Endometrium (tissue), 2 donors: ENCODE data around the gene NKPD1.

ENCODE experiments used
- FAIRE-seq: peaks from 2 replicates; lab custom pipeline; 2012; peaks lifted over from hg19 to GRCh38; lab: Jason Lieb, UNC
- donor health status: control.
- donor health status: control.

The NKPD1 gene

GRCh38 chr19:45156011-45156630, 4.7 kb downstream of the NKPD1 start:
- no peak for FAIRE-seq

GRCh38 chr19:45154064-45154827, 6.5 kb downstream of the NKPD1 start:
- no peak for FAIRE-seq

GRCh38 chr19:45153339-45154063, 7.3 kb downstream of the NKPD1 start:
- no peak for FAIRE-seq

GRCh38 chr19:45152504-45153338, 8.1 kb downstream of the NKPD1 start:
- FAIRE-seq = no peak

- FAIRE-seq = no peak
These were observed 8.8 kb downstream of the NKPD1 start for GRCh38 chr19:45151821-45152503.

GRCh38 chr19:45151320-45151719, 9.5 kb downstream of the NKPD1 start:
- no peak for FAIRE-seq

- no peak for FAIRE-seq
These were observed 10.0 kb downstream of the NKPD1 start for GRCh38 chr19:45150751-45151281.

GRCh38 chr19:45150180-45150579, 10.6 kb downstream of the NKPD1 start:
- FAIRE-seq = no peak

- FAIRE-seq = no peak
These were observed 11.7 kb downstream of the NKPD1 start for GRCh38 chr19:45149129-45149528.

GRCh38 chr19:45147835-45148676, 12.7 kb downstream of the NKPD1 start:
- no peak for FAIRE-seq

- FAIRE-seq = no peak
These were observed 14.0 kb downstream of the NKPD1 start for GRCh38 chr19:45146741-45147205.

- FAIRE-seq = no peak
These were observed 14.5 kb downstream of the NKPD1 start for GRCh38 chr19:45146251-45146650.

- no peak for FAIRE-seq
These were observed 15.3 kb downstream of the NKPD1 start for GRCh38 chr19:45145270-45146189.

- no peak for FAIRE-seq
These were observed 16.1 kb downstream of the NKPD1 start for GRCh38 chr19:45144431-45145269.

- FAIRE-seq = no peak
These were observed 18.1 kb downstream of the NKPD1 start for GRCh38 chr19:45142726-45143110.

- no peak for FAIRE-seq
These were observed 18.6 kb downstream of the NKPD1 start for GRCh38 chr19:45142016-45142725.

- no peak for FAIRE-seq
These were observed 19.4 kb downstream of the NKPD1 start for GRCh38 chr19:45141203-45141900.
